Middle frontal gyrus (tissue), 1 donor: ENCODE data around the gene XYLT2.

Source experiments
- DNase-seq: peaks from one replicate; pipeline ENCODE4 v3.0.0-alpha.2; 2015; ENCODE audit warnings: low spot score; ENCODE audit errors: extremely low spot score

Gene XYLT2

GRCh38 chr17:50363217-50364060 lies 17.5 kb downstream of the XYLT2 start:
- peak; percentile 50 for DNase-seq

GRCh38 chr17:50364061-50364458 lies 18.1 kb downstream of the XYLT2 start:
- no peak for DNase-seq

- no peak for DNase-seq
Measured at GRCh38 chr17:50364715-50365114, 18.8 kb downstream of the XYLT2 start.

GRCh38 chr17:50365165-50365564 lies 19.2 kb downstream of the XYLT2 start:
- DNase-seq: no peak

GRCh38 chr17:50365649-50366393 lies 19.9 kb downstream of the XYLT2 start:
- no peak for DNase-seq

- no peak for DNase-seq
Measured at GRCh38 chr17:50367401-50367800, 21.5 kb downstream of the XYLT2 start.

- DNase-seq: no peak
Measured at GRCh38 chr17:50370052-50370451, 24.1 kb downstream of the XYLT2 start.

GRCh38 chr17:50371526-50371925 lies 25.6 kb downstream of the XYLT2 start:
- no peak for DNase-seq

- no peak for DNase-seq
Measured at GRCh38 chr17:50372222-50372757, 26.4 kb downstream of the XYLT2 start.

- DNase-seq: peak; percentile 87
Measured at GRCh38 chr17:50372758-50373556, 27.0 kb downstream of the XYLT2 start, which contains the start of the genes EME1 and MRPL27. TSS of gene EME1 (plus strand) at chr17:50373229. CDS start at chr17:50375209, 1,980 bp downstream. TSS of gene MRPL27 (minus strand) at chr17:50373184. CDS start at chr17:50373170, 14 bp downstream.

GRCh38 chr17:50373705-50374104 lies 27.8 kb downstream of the XYLT2 start:
- DNase-seq: no peak

- no peak for DNase-seq
Measured at GRCh38 chr17:50375858-50376538, 30.1 kb downstream of the XYLT2 start.

GRCh38 chr17:50379351-50380132 lies 33.6 kb downstream of the XYLT2 start:
- no peak for DNase-seq

GRCh38 chr17:50380369-50381259 lies 34.7 kb downstream of the XYLT2 start:
- no peak for DNase-seq

- DNase-seq: no peak
Measured at GRCh38 chr17:50381260-50381815, 35.4 kb downstream of the XYLT2 start.

GRCh38 chr17:50381920-50382319 lies 36.0 kb downstream of the XYLT2 start:
- DNase-seq: no peak

- no peak for DNase-seq
Measured at GRCh38 chr17:50382931-50383330, 37.0 kb downstream of the XYLT2 start.

- DNase-seq: no peak
Measured at GRCh38 chr17:50386510-50386909, 40.6 kb downstream of the XYLT2 start.

GRCh38 chr17:50388728-50389127 lies 42.8 kb downstream of the XYLT2 start:
- no peak for DNase-seq
